Peyer's patch (tissue), 4 donors: ENCODE results near the gene PTOV1.

Source experiments
- POLR2A ChIP-seq, 2 donors: fragments of 450-650 bp; IDR thresholded peaks; one replicate each; pipeline ENCODE4 v1.5.1; 2017; ENCODE audit warnings: antibody characterized with exemption in 2 of 2, mild to moderate bottlenecking in 2 of 2, moderate library complexity in 2 of 2
- TF ChIP-seq, protein P1 (sequence below), 6 experiments: fragments of 450-650 bp in 4 of 6; fragments of 200-600 bp in 2 of 6; sonication (generic) in 1 of 6; IDR thresholded peaks; one replicate each; pipeline ENCODE4 v1.5.1; 2017 to 2019; ENCODE audit warnings: antibody characterized with exemption in 6 of 6, mild to moderate bottlenecking in 3 of 6, moderate library complexity in 1 of 6

DNA sequence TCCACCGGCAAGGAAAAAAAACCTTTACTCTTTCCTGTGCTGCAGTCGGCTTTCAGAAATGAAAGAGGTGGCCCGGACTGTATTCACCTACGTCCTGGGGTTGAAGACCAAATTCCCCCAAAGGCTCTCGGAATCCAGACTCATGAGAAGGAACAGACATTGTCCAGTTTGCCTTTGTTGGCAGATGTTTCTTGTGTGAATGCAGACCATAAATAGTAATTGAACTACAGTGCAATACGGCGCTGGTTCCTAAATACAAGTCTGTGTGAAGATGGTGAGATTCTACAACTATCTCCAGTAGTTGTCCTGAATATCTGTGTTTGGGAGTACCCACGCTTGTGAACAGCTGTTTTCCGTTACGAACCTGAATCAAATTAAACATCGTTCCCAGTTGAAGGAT is 11.2 kb upstream of the PTOV1 start:
- TF ChIP-seq, protein P1, sequence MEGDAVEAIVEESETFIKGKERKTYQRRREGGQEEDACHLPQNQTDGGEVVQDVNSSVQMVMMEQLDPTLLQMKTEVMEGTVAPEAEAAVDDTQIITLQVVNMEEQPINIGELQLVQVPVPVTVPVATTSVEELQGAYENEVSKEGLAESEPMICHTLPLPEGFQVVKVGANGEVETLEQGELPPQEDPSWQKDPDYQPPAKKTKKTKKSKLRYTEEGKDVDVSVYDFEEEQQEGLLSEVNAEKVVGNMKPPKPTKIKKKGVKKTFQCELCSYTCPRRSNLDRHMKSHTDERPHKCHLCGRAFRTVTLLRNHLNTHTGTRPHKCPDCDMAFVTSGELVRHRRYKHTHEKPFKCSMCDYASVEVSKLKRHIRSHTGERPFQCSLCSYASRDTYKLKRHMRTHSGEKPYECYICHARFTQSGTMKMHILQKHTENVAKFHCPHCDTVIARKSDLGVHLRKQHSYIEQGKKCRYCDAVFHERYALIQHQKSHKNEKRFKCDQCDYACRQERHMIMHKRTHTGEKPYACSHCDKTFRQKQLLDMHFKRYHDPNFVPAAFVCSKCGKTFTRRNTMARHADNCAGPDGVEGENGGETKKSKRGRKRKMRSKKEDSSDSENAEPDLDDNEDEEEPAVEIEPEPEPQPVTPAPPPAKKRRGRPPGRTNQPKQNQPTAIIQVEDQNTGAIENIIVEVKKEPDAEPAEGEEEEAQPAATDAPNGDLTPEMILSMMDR (IDR thresholded peaks at IDR 0.05), result no peak
- no peak for TF ChIP-seq POLR2A (IDR thresholded peaks at IDR 0.05)
